Karpas-422 (cell line): ENCODE measurements around the gene ANK2. TPM values are rescaled to one million over a fixed set of nuclear protein-coding genes. Genes with fewer than 3 reads are reported as not detected.
"Not testable (repeated sequence)": the region's sequence is repeated elsewhere in the genome, so short reads cannot be mapped to it uniquely, and the experiment has no call there.

Source experiments
- DNase-seq: peaks from one replicate; pipeline ENCODE4 v3.0.0-alpha.2; 2015
- H2AFZ ChIP-seq: fragments of 200-600 bp; sonication (generic); 2 replicates; pipeline ENCODE4 v1.6.1; 2014; ENCODE audit warnings: antibody characterized with exemption, low read length, mixed read lengths
- H3K27ac ChIP-seq: fragments of 200-600 bp; sonication (generic); 2 replicates; pipeline ENCODE4 v1.5.1; 2014; ENCODE audit warnings: mild to moderate bottlenecking, low read length, moderate library complexity
- H3K27me3 ChIP-seq: fragments of 200-600 bp; sonication (generic); 2 replicates; pipeline ENCODE4 v1.6.1; 2014; ENCODE audit warnings: low read length, mixed read lengths
- H3K36me3 ChIP-seq: fragments of 200-600 bp; sonication (generic); 2 replicates; pipeline ENCODE4 v1.6.1; 2014; ENCODE audit warnings: low read length, mixed read lengths; ENCODE audit not compliant: insufficient read depth
- H3K4me1 ChIP-seq: fragments of 200-600 bp; sonication (generic); 2 replicates; pipeline ENCODE4 v1.6.1; 2014; ENCODE audit warnings: mild to moderate bottlenecking, low read length, mixed read lengths
- H3K4me2 ChIP-seq: fragments of 200-600 bp; sonication (generic); 2 replicates; pipeline ENCODE4 v1.6.1; 2014; ENCODE audit warnings: low read length, low read depth, mild to moderate bottlenecking; ENCODE audit not compliant: poor library complexity, severe bottlenecking
- H3K4me3 ChIP-seq: fragments of 200-600 bp; sonication (generic); 2 replicates; pipeline ENCODE4 v1.5.1; 2014; ENCODE audit warnings: mild to moderate bottlenecking, antibody characterized with exemption, low read length, mixed read lengths
- H3K79me2 ChIP-seq: fragments of 200-600 bp; sonication (generic); 2 replicates; pipeline ENCODE4 v1.6.1; 2014; ENCODE audit warnings: mild to moderate bottlenecking, low read length, mixed read lengths
- H3K9ac ChIP-seq: fragments of 200-600 bp; sonication (generic); 2 replicates; pipeline ENCODE4 v1.6.0; 2014; ENCODE audit warnings: low read length
- H3K9me2 ChIP-seq: fragments of 200-600 bp; sonication (generic), shearing (Covaris generic); replicated peaks from 2 replicates; pipeline ENCODE4 v1.6.0; 2014; ENCODE audit warnings: mild to moderate bottlenecking, low read length, moderate library complexity; ENCODE audit not compliant: insufficient read depth
- H3K9me3 ChIP-seq: fragments of 300-700, 200-600 bp; sonication (generic); 2 replicates; pipeline ENCODE4 v1.6.1; 2014; ENCODE audit warnings: low read length, mixed read lengths
- H4K20me1 ChIP-seq: fragments of 200-600 bp; sonication (generic); 2 replicates; pipeline ENCODE4 v1.6.1; 2014; ENCODE audit warnings: mild to moderate bottlenecking, antibody characterized with exemption, low read length, low read depth; ENCODE audit not compliant: insufficient read depth
- total RNA-seq: library from RNA; depleted of rRNA; stranded (reverse); fragments of >200 nt; shearing (Covaris generic); gene quantifications from 2 replicates; pipeline ENCODE4 v1.2.3, GENCODE V29; 2014; ENCODE audit warnings: low replicate concordance

The ANK2 gene
- total RNA-seq, 1 experiment from 2014 or later: 3.1 TPM

GRCh38 chr4:113183032-113183605, 133.7 kb downstream of the ANK2 start:
- no peaks in the 10 kb centered on the region for H3K27me3 ChIP-seq
- no peaks in the 10 kb centered on the region for H3K36me3 ChIP-seq
- no peak overlapping the region for H3K4me2 ChIP-seq
- H4K20me1 ChIP-seq: no peaks in the 10 kb centered on the region
- no peaks in the 10 kb centered on the region for H3K9me3 ChIP-seq
- H3K4me3 ChIP-seq: no peak overlapping the region
- H2AFZ ChIP-seq: no peak overlapping the region
- no peak overlapping the region for H3K27ac ChIP-seq
- H3K79me2 ChIP-seq: no peaks in the 10 kb centered on the region
- H3K9ac ChIP-seq: no peak overlapping the region
- no peaks in the 10 kb centered on the region for H3K4me1 ChIP-seq
- no peaks in the 10 kb centered on the region for H3K9me2 ChIP-seq
- DNase-seq: no peak

- not testable (repeated sequence) for H3K27me3 ChIP-seq, H3K9me3 ChIP-seq, H3K9ac ChIP-seq, H3K79me2 ChIP-seq, H3K9me2 ChIP-seq, H3K36me3 ChIP-seq, H3K4me3 ChIP-seq, H3K27ac ChIP-seq, H3K4me2 ChIP-seq, H4K20me1 ChIP-seq, H2AFZ ChIP-seq, H3K4me1 ChIP-seq, DNase-seq
Observed at GRCh38 chr4:113186220-113186619, 136.8 kb downstream of the ANK2 start.

GRCh38 chr4:113186913-113187312, 137.5 kb downstream of the ANK2 start:
- no peak for DNase-seq
- H3K9me2 ChIP-seq: no peaks in the 10 kb centered on the region
- H3K9ac ChIP-seq: no peak overlapping the region
- no peaks in the 10 kb centered on the region for H3K36me3 ChIP-seq
- H3K4me3 ChIP-seq: no peak overlapping the region
- H3K27me3 ChIP-seq: no peaks in the 10 kb centered on the region
- H3K4me1 ChIP-seq: no peaks in the 10 kb centered on the region
- no peak overlapping the region for H3K27ac ChIP-seq
- no peaks in the 10 kb centered on the region for H3K9me3 ChIP-seq
- no peak overlapping the region for H2AFZ ChIP-seq
- H3K4me2 ChIP-seq: no peak overlapping the region
- H4K20me1 ChIP-seq: no peaks in the 10 kb centered on the region
- H3K79me2 ChIP-seq: no peaks in the 10 kb centered on the region

GRCh38 chr4:113187358-113187757, 137.9 kb downstream of the ANK2 start:
- no peaks in the 10 kb centered on the region for H4K20me1 ChIP-seq
- no peaks in the 10 kb centered on the region for H3K36me3 ChIP-seq
- no peak overlapping the region for H3K4me3 ChIP-seq
- no peaks in the 10 kb centered on the region for H3K27me3 ChIP-seq
- H3K9me2 ChIP-seq: no peaks in the 10 kb centered on the region
- no peak overlapping the region for H3K9ac ChIP-seq
- no peak overlapping the region for H3K4me2 ChIP-seq
- DNase-seq: no peak
- no peaks in the 10 kb centered on the region for H3K9me3 ChIP-seq
- no peak overlapping the region for H3K27ac ChIP-seq
- no peak overlapping the region for H2AFZ ChIP-seq
- H3K4me1 ChIP-seq: no peaks in the 10 kb centered on the region
- H3K79me2 ChIP-seq: no peaks in the 10 kb centered on the region

- H3K79me2 ChIP-seq: no peaks in the 10 kb centered on the region
- no peaks in the 10 kb centered on the region for H3K4me1 ChIP-seq
- H3K4me3 ChIP-seq: no peak overlapping the region
- no peak overlapping the region for H3K9ac ChIP-seq
- no peak overlapping the region for H2AFZ ChIP-seq
- DNase-seq: no peak
- no peak overlapping the region for H3K27ac ChIP-seq
- H3K36me3 ChIP-seq: no peaks in the 10 kb centered on the region
- H3K9me2 ChIP-seq: no peaks in the 10 kb centered on the region
- no peaks in the 10 kb centered on the region for H4K20me1 ChIP-seq
- H3K9me3 ChIP-seq: no peaks in the 10 kb centered on the region
- no peak overlapping the region for H3K4me2 ChIP-seq
- H3K27me3 ChIP-seq: no peaks in the 10 kb centered on the region
Observed at GRCh38 chr4:113189546-113189945, 140.1 kb downstream of the ANK2 start.

GRCh38 chr4:113209153-113209552, 159.7 kb downstream of the ANK2 start:
- Histone ChIP-seq H2AFZ (no peak overlapping the region), H3K9ac (no peak overlapping the region), H3K4me1 (peaks cover 7% of the 10 kb centered on the region; the same call in 1 of the 2 replicates), H3K79me2 (no peaks in the 10 kb centered on the region), H3K27me3 (no peaks in the 10 kb centered on the region), H3K4me3 (no peak overlapping the region), H3K27ac (no peak overlapping the region), H3K4me2 (no peak overlapping the region), H3K9me3 (no peaks in the 10 kb centered on the region), H4K20me1 (no peaks in the 10 kb centered on the region), H3K9me2 (no peaks in the 10 kb centered on the region), H3K36me3 (no peaks in the 10 kb centered on the region)
- no peak for DNase-seq

- Histone ChIP-seq H3K9me2 (no peaks in the 10 kb centered on the region), H3K4me1 (peaks cover 7% of the 10 kb centered on the region; the same call in 1 of the 2 replicates), H4K20me1 (no peaks in the 10 kb centered on the region), H3K9me3 (no peaks in the 10 kb centered on the region), H2AFZ (no peak overlapping the region), H3K9ac (no peak overlapping the region), H3K27me3 (no peaks in the 10 kb centered on the region), H3K27ac (no peak overlapping the region), H3K4me3 (no peak overlapping the region), H3K36me3 (no peaks in the 10 kb centered on the region), H3K4me2 (no peak overlapping the region), H3K79me2 (no peaks in the 10 kb centered on the region)
- no peak for DNase-seq
Observed at GRCh38 chr4:113209652-113210320, 160.3 kb downstream of the ANK2 start.

- H3K4me3 ChIP-seq: no peak overlapping the region
- no peak overlapping the region for H2AFZ ChIP-seq
- H3K79me2 ChIP-seq: no peaks in the 10 kb centered on the region
- no peaks in the 10 kb centered on the region for H3K9me3 ChIP-seq
- no peaks in the 10 kb centered on the region for H3K9me2 ChIP-seq
- no peaks in the 10 kb centered on the region for H3K36me3 ChIP-seq
- no peaks in the 10 kb centered on the region for H3K27me3 ChIP-seq
- peaks cover 7% of the 10 kb centered on the region; the same call in 1 of the 2 replicates for H3K4me1 ChIP-seq
- H3K4me2 ChIP-seq: no peak overlapping the region
- H4K20me1 ChIP-seq: no peaks in the 10 kb centered on the region
- no peak overlapping the region for H3K27ac ChIP-seq
- DNase-seq: no peak
- no peak overlapping the region for H3K9ac ChIP-seq
Observed at GRCh38 chr4:113212613-113213012, 163.2 kb downstream of the ANK2 start.
